Posterior cingulate gyrus (tissue), 11 donors: ENCODE results near the gene TCF19.
A peak's percentile ranks its signal among the peaks of the same experiment; 100 is the strongest.
"Not testable (repeated sequence)": the region's sequence is repeated elsewhere in the genome, so short reads cannot be mapped to it uniquely, and the experiment has no call there.

ENCODE experiments used
- DNase-seq, 10 donors: peaks; one replicate each; pipeline versions ENCODE4 v3.0.0 to v3.0.0-alpha.2; 2020 to 2021; ENCODE audit warnings: mixed read lengths in 3 of 10
- intact Hi-C: fragments of 100-400 bp; cut with DNase I; formaldehyde crosslinking; loops from one replicate; pipeline ENCODE4 v1.15.1; 2023

TCF19 gene

DNA sequence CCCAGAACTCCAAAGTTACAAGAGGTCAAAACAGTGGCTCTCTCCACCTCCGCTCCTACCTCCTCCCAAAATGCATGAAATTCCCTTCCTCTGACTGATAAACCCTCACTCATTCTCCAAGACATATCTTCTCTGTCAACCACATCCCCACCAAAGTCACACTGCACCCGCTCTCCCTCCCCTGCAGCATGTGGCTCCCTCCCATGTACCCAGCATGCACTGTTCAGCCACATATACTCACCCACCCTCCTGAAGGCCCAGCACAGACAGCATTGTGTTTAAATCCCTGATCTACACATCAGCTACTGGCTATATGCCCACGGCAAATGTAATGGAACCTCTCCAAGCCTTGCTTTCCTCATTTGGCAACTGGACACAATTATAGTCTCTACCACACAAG, 17.6 kb downstream of the TCF19 start:
- peak in 1 of 10 donors; percentile 70 for DNase-seq

DNA sequence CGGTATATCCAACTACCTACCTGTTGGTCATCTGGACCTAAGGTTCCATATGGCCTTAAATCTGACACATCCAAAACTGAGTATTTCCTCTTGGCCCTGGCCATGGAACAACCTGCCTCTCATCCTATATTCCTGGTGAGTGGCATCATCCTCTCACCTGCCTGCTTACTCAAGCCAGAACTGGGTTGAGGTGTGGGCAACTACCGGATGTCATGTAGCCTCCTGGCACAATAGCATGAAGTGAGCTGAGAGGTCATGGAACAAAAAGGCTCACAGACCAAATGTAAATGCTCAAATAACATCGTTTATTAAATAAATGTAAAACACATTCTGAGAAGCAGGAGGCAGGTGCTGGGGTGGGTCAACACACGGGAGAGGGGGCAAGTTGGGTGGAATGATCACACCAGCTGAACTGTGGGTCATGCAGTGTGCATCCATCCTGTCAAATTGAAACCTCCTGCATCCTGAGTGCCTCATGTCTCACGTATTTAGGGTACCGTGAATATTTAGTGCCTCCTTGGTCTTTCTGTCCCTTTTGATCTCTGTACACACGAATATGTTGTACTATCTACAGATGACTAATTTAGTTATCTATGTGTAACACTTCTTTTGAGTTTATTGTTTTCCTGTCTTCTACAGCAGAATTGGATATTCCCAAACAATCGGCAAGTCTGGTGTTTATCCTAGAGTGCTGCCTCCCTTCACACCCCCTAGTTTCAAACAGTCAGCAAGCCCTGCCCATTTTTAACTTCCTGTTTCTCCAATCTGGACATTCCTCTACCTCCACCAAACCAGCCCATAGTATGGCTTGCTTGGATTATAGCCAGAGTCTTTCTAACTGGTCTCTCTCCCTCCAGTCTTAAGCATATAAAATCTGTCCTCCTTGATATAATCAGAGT, 20.0 kb downstream of the TCF19 start:
- peak in 2 of 10 donors; percentile 5 to 9 for DNase-seq
- intact Hi-C loops = no loop called here

More for the DNA sequence above, 17.6 kb downstream of the TCF19 start:
- intact Hi-C loops = no loop called here

DNA sequence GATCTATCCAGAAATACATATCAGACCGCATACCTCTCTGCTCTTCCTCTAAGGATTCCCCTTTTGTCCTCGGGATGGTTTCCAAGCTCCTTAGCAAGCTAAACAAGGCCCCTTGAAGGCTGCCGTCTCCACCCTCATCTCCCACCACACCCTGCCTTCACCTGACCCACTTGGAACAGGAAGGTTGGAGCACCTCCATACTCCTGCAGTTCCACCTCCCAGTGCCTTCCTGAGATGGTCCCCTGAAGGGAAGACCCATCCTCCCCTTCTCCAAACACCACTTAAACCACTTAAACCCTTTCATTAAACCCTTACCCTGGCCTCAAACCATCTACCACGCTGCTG, 20.6 kb downstream of the TCF19 start:
- intact Hi-C loops = no loop called here
- DNase-seq = peak in 1 of 10 donors; percentile 36

DNA sequence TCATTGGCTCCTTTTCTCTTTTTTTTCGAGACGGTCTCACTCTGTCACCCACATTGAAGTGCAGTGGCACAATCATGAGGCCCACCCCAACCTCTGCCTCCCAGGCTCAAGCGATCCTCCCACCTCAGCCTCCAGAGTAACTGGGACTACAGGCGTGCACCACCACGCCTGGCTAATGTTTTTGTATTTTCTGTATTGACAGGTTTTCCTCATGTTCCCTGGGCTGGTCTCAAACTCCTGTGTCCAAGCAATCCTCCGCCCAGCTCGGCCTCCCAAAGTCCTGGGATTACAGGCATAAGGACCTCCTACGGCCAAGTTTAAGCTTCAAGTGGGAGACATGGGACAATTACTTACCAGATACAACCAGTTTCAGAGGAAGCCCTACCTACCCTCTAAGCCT, 21.5 kb downstream of the TCF19 start:
- peak in 1 of 10 donors; percentile 6 for DNase-seq
- intact Hi-C loops = no loop called here

DNA sequence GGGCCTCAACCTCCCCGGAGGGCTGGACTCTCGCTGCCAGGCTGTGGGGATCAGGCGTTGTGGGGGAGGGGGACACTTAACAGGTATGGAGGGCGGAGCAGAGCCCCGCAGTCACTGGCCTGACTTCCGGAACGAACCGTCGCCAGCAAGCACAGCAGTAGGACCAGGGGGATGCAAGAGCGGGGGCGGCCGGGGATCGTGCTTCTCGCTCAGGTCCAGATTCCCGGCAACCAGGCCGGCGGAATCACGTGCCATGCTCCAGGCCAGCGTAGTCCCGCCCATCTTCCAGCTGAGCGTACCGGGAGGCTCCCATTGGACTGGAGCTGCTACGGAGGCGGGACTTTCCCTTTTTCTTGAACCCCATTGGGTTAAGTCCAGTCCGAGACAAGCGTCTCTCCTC, 22.1 kb downstream of the TCF19 start:
- intact Hi-C loops = no loop called here

DNA sequence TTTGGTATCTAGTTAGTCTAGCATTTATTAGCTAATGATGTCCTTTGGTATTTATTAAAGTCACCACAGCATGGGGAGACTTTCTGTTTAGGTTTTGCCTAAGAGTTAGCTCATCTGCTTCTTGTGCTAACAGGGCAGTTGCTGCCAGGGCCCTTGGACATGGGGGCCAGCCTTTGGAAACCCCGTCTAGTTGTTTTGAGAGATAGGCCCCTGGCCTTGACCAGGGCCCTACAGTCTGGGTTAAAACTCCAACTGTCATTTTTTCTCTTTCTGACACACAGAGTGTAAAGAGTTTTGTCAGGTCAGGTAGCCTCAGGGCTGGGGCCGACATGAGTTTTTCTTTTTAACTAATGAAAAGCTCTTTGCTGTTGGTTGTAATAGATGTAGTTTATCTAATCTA, 24.9 kb downstream of the TCF19 start:
- intact Hi-C loops = not testable (repeated sequence)
- DNase-seq = peak in 1 of 10 donors; percentile 5

More for the DNA sequence above, 22.1 kb downstream of the TCF19 start:
- peak in 8 of 10 donors; percentile 40 to 93 (median 62) for DNase-seq

DNA sequence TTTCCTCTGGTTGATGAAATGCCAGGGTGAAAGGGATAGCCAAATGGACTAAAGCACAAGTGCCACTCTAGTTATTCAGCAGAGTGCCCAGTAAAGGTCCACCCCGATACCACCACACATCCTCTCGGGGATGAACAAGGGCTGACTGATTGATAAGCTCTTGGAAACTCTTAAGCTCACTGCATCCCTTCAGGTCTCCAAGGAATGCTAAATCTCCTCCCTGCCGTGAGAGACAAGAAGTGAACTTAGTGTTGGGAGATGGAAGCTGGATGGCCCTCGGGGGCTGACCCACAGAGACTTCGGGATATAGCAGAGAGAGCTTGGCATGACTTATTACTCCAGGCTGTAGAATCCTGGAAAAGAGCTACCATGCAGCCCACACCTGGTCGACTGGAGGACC, 25.5 kb downstream of the TCF19 start:
- intact Hi-C loops = not testable (repeated sequence)
- DNase-seq = peak in 1 of 10 donors; percentile 24

DNA sequence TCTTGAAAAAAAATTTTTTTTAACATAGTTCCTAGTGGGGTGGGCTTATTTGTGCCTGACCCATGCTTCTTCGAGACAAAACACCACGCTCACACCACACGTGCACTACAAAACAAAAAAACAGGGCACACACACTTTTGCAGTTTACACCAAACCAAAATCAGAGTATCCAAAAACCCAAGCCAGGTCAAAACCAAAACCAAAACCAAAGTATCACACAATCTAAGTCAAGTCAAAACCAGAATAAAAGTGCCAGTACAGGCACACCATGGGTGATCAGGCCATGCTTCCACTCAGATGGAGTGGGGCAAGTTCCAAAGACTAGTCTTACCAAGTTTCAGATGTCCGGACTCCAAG, 27.3 kb downstream of the TCF19 start:
- DNase-seq, intact Hi-C loops: not testable (repeated sequence)

DNA sequence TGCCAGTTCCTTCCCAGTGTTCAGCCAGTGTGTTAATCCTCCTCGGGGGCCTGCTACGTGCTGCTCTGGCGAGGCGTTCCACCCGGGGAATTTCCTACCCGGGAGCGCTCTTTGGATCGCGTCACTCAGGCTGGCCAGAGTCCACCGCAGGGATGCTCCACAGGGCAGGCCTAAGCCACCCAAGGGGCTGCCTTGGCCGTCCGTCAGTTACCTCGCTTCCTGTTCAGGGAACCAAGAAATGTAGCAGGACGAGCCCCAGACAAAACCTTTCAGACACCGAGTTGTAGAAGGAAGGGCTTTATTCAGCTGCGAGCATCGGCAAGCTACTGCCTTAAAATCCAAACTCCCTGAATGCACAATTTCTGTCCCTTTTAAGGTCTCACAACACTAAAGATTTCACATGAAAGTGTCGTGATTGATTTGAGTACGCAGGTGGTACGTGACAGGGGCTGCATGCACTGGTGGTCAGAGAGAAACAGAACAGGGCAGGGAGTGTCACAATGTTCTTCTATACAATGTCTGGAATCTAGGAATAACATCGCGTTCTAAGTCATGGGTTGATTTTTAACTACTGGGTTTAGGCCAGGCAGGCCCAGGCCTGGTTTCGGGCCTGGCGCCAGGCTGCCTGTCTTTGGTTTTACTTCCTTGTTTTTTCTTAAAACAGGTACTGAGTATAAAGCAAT, 27.8 kb downstream of the TCF19 start:
- peak in 2 of 10 donors; percentile 24 to 62 for DNase-seq
- intact Hi-C loops = no loop called here

DNA sequence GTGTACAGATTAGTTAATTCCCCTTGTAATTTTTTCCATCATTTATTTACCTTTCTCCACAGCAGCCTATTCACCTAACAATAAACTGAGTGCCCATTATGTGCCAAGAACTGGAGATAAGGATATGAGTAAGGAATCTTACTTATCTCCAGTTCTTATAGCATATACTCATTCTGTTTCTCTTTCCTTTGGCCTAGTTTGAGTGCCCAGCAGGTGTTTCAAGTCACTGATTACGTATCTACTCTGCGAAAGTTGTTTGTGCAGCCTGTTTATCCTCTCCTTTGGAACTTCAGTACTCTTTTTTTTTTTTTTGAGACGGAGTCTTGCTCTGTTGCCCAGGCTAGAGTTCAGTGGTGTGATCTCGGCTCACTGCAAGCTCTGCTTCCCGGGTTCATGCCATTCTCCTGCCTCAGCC, 29.4 kb downstream of the TCF19 start:
- intact Hi-C loops = no loop called here
- DNase-seq = no peak

DNA sequence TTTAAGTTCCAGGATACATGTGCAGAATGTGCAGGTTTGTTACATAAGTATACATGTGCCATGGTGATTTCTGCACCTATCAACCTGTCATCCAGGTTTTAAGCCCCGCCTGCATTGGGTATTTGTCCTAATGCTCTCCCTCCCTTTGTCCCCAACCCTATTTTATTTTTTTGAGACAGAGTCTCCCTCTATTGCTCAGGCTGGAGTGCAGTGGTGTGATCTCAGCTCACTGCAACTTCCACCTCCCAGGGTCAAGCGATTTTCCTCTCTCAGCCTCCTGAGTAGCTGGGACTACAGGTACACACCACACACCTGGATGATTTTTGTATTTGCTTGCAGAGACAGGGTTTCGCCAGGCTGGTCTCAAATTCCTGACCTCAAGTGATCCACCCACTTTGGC, 30.8 kb downstream of the TCF19 start:
- DNase-seq, intact Hi-C loops: not testable (repeated sequence)

DNA sequence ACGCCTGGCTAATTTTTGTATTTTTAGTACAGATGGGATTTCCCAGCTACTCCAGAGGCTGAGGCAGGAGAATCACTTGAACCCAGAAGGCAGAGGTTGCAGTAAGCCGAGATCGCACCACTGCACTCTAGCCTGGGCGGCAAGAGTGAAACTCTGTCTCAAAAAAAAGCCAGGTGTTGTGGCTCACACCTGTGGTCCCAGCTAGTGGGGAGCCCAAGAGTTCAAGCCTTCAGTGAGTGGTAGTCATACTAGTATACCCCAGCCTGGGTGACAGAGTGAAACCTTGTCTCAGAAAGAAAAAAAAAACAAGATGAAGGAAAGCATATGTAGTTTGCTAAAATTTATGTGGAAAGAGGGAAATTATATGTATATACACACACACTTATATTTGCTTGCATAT, 32.1 kb downstream of the TCF19 start:
- intact Hi-C loops = no loop called here

DNA sequence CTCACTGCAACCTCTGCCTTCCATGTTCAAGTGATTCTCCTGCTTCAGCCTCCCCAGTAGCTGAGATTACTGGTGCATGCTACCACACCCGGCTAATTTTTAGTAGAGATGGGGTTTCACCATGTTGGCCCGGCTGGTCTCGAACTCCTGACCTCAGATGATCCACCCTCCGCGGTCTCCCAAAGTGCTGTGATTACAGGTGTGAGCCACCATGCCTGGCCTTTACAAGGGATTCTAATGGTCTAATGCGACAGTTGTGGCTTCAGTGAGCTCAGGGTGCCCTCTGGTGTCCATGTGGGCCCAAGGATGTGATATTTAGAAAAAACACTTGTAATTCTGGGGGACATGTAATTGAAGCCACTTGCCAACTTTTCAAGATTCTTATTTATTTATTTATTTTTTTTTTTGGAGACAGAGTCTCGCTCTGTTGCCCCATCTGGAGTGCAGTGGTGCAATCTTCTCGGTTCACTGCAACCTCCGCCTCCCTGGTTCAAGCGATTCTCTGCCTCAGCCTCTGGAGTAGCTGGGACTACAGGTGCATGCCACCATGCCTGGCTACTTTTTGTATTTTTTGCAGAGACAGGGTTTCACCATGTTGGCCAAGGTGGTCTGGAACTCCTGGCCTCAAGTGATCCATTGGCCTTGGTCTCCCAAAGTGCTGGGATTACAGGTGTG, 34.2 kb downstream of the TCF19 start:
- peak in 8 of 10 donors; percentile 40 to 93 (median 64) for DNase-seq
- intact Hi-C loops = loop anchor here (1.0 kb wide), 1 partner anchor 55 kb away; no protein-coding TSS in a partner anchor

More for the DNA sequence above, 32.1 kb downstream of the TCF19 start:
- no peak for DNase-seq

DNA sequence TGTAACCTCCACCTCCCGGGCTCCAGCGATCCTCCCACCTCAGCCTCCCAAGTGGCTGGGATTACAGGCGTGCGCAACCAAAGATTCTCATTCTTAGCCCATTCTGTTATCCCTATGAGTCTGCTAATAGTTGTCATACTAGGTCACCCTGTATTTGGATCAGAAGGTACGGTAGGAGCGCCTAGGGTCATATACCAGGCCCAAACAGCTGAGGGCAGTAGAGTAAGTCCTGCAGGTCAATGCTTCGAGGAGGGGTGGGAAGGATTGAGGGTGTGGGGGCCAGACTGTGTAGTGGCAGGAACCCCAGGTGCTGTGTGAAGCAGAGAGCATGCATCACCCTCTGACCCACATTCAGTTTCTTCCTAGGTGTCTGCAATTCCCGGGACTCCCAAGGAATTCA, 34.8 kb downstream of the TCF19 start:
- DNase-seq = no peak
- intact Hi-C loops = no loop called here

DNA sequence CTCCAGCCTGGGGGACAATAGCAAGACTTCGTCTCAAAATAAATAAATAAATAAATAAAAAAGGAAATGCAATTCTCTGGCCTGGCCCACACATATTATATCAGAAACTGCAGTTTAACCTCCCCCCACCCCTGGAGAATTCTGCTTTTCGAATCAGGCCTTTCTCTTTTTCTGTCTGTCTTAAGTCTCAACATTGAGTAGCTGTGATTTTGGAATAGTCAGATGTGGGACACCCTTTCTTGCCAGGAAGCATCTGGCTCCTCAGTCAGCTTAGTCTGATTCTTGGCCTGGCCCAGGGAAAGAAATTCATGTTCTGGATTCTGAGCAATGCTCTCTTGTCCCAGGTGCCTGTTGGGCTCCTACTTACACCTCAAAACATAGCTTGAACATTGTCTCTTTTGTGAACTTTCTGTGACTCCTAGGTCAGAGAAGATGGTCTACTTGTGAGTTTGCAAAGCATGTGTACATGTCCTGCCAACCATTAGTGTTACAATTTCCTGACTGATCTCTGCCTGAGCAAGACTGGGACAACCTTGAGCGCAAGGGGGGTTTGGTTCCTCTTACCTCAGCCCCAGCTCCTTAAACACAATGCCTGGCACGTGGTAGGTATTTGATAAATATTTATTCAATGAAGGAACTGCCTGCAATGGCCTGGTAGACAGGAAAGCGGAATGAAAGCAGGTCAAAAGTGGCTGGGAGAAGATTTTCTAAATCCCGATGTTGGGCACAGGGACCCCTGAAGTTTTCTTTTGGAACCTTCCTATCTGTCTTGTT, 35.9 kb downstream of the TCF19 start:
- no peak for DNase-seq
- intact Hi-C loops = no loop called here

DNA sequence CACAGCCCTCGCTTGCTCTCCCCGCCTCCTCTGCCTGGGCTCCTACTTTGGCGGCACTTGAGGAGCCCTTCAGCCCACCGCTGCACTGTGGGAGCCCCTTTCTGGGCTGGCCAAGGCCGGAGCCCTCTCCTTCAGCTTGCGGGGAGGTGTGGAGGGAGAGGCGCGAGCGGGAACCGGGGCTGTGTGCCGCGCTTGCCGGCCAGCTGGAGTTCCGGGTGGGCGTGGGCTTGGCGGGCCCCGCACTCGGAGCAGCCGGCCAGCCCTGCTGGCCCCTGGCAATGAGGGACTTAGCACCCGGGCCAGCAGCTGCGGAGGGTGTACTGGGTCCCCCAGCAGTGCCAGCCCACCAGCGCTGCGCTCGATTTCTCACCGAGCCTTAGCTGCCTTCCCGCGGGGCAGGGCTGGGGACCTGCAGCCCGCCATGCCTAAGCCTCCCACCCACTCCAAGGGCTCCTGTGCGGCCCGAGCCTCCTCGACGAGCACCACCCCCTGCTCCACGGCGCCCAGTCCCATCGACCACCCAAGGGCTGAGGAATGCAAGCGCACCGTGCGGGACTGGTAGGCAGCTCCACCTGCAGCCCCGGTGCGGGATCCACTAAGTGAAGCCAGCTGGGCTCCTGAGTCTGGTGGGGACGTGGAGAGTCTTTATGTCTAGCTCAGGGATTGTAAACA, 37.1 kb downstream of the TCF19 start:
- intact Hi-C loops = loop anchor here (5.0 kb wide), 2 partner anchors 38 to 77 kb away; partner anchors contain the start of genes CCHCR1, HLA-C and TCF19

DNA sequence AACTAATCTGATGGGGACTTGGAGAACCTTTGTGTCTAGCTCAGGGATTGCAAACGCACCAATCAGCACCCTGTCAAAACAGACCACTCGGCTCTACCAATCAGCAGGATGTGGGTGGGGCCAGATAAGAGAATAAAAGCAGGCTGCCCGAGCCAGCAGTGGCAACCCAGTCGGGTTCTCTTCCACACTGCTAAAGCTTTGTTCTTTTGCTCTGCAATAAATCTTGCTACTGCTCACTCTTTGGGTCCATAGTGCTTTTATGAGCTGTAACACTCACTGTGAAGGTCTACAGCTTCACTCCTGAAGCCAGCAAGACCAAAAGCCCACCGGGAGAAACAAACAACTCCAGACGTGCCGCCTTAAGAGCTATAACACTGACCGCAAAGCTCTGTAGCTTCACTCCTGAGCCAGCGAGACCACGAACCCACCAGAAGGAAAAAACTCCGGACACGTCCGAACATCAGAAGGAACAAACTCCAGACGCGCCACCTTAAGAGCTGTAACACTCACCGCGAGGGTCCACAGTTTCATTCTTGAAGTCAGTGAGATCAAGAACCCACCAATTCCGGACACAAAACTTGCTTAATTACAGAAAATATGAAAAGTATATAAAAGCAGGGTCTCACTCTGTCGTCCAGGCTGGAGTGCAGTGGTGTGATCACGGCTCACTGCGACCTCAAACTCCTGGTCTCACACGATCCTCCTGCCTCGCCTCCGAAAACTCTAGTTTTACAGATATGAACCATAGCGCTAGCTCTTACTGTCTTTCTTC, 38.0 kb downstream of the TCF19 start:
- intact Hi-C loops = loop anchor here (1.0 to 5.0 kb wide), 3 partner anchors 39 to 171 kb away; partner anchors contain the start of genes CCHCR1, HLA-C and TCF19
- not testable (repeated sequence) for DNase-seq

More for the DNA sequence above, 37.1 kb downstream of the TCF19 start:
- DNase-seq = not testable (repeated sequence)

DNA sequence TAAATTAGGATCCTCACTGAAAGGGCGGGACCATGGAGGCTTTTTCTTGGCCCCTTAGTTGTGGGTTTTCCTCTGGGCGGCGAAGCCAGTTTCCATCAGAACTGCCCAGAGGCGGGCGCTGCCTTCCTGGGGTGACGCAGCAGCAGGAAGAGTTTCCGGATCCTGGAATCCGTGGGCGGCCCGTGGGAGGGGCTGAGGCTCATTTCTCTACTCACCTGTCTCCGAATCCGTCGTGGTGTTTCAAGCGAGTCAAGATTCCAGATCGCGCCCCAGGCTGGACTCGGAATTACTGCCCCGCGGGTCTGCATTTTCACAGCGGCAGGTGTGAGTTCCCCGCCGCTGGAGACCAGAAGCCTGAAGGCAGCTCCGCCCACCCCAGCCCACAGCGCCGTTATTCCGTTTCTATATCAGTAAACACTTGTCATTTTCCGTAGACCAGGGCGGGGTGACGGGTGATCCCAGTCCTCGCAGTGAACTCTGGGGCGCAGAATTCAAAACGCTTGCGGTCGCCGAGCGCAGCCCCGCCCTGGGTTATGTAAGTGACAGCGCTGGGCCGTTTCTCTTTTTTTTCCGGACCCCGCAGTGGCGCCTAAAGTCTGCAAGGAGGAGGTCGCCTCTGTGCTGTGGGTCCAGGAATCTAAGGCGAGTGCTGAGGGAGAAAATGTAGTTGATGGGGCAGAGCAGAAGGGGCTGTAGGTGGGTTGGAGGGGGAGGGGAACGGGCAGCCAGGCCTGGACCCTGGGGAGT, 39.3 kb downstream of the TCF19 start:
- DNase-seq = peak; percentile 68 to 97 (median 82)
- intact Hi-C loops = loop anchor here (1.0 to 5.0 kb wide), 3 partner anchors 40 to 170 kb away; partner anchors contain the start of genes CCHCR1, HLA-C and TCF19
